ENCODE data around the gene RBM20.

DNA sequence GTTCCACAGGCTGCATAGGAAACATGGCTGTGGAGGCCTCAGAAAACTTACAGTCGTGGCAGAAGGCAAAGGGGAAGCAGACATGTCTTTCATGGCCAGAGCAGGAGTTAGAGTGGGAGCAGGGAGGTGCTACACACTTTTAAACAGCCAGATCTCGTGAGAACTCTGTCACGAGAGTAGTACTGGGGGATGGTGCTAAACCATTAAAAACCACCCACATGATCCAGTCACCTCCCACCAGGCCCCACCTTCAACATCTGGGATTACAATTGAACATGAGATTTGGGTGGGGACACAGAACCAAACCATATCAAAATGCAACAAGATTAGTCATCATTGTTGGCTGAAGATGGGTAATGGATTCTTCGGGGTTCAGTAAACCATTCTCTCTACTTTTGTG is 162.2 kb downstream of the RBM20 start:
- TF ChIP-seq, protein P1, sequence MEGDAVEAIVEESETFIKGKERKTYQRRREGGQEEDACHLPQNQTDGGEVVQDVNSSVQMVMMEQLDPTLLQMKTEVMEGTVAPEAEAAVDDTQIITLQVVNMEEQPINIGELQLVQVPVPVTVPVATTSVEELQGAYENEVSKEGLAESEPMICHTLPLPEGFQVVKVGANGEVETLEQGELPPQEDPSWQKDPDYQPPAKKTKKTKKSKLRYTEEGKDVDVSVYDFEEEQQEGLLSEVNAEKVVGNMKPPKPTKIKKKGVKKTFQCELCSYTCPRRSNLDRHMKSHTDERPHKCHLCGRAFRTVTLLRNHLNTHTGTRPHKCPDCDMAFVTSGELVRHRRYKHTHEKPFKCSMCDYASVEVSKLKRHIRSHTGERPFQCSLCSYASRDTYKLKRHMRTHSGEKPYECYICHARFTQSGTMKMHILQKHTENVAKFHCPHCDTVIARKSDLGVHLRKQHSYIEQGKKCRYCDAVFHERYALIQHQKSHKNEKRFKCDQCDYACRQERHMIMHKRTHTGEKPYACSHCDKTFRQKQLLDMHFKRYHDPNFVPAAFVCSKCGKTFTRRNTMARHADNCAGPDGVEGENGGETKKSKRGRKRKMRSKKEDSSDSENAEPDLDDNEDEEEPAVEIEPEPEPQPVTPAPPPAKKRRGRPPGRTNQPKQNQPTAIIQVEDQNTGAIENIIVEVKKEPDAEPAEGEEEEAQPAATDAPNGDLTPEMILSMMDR (IDR thresholded peaks at IDR 0.05), result no peak
- TF ChIP-seq, protein P2, sequence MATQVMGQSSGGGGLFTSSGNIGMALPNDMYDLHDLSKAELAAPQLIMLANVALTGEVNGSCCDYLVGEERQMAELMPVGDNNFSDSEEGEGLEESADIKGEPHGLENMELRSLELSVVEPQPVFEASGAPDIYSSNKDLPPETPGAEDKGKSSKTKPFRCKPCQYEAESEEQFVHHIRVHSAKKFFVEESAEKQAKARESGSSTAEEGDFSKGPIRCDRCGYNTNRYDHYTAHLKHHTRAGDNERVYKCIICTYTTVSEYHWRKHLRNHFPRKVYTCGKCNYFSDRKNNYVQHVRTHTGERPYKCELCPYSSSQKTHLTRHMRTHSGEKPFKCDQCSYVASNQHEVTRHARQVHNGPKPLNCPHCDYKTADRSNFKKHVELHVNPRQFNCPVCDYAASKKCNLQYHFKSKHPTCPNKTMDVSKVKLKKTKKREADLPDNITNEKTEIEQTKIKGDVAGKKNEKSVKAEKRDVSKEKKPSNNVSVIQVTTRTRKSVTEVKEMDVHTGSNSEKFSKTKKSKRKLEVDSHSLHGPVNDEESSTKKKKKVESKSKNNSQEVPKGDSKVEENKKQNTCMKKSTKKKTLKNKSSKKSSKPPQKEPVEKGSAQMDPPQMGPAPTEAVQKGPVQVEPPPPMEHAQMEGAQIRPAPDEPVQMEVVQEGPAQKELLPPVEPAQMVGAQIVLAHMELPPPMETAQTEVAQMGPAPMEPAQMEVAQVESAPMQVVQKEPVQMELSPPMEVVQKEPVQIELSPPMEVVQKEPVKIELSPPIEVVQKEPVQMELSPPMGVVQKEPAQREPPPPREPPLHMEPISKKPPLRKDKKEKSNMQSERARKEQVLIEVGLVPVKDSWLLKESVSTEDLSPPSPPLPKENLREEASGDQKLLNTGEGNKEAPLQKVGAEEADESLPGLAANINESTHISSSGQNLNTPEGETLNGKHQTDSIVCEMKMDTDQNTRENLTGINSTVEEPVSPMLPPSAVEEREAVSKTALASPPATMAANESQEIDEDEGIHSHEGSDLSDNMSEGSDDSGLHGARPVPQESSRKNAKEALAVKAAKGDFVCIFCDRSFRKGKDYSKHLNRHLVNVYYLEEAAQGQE (IDR thresholded peaks at IDR 0.05), result no peak
- TF ChIP-seq HOXB5 (CRISPR knock-in tag; IDR thresholded peaks at IDR 0.05) (no peak), POLR2AphosphoS2 (conservative IDR thresholded peaks at IDR 0.05; ENCODE audit: low read length) (no peak), RCOR1 (IDR thresholded peaks at IDR 0.05; ENCODE audit: low read depth, low read length) (no peak), HOXA7 (CRISPR knock-in tag; IDR thresholded peaks at IDR 0.05) (no peak), KDM5A (IDR thresholded peaks at IDR 0.05) (no peak), NFE2L2 (conservative IDR thresholded peaks at IDR 0.05; ENCODE audit: low read length) (no peak), FOSL2 (IDR thresholded peaks at IDR 0.05) (no peak), FOSL2 (CRISPR knock-in tag; IDR thresholded peaks at IDR 0.05) (no peak), CEBPB (IDR thresholded peaks at IDR 0.05) (no peak)
- TF ChIP-seq, protein P3, sequence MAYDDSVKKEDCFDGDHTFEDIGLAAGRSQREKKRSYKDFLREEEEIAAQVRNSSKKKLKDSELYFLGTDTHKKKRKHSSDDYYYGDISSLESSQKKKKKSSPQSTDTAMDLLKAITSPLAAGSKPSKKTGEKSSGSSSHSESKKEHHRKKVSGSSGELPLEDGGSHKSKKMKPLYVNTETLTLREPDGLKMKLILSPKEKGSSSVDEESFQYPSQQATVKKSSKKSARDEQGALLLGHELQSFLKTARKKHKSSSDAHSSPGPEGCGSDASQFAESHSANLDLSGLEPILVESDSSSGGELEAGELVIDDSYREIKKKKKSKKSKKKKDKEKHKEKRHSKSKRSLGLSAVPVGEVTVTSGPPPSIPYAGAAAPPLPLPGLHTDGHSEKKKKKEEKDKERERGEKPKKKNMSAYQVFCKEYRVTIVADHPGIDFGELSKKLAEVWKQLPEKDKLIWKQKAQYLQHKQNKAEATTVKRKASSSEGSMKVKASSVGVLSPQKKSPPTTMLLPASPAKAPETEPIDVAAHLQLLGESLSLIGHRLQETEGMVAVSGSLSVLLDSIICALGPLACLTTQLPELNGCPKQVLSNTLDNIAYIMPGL (CRISPR knock-in tag; IDR thresholded peaks at IDR 0.05; ENCODE audit: borderline replicate concordance), result no peak

Measured in A549 (cell line).